ENCODE results near the gene SAAL1. TPM values are rescaled to one million over a fixed set of nuclear protein-coding genes. Genes with fewer than 3 reads are reported as not detected.

The SAAL1 gene
- total RNA-seq, 2 experiments from 2014 or later = 31.4 to 32.2 TPM

DNA sequence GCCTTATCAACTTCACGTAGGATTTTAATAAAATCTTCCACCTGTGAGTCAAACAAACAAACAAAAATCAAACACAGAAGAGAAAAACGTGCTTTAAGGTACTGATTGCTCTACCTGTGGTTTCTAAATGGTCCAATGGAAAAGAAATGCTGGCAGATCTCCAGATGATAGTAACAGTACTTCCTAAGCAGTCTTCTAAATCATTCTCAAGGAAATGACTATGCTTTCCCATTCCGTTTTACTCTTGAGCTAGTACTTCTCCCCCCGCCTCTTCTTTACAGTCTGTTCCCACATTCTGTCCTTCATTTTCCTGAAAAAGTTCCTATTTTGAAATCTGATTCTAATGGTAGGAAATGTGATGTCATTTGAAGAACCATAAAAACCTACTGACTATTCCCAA is 25.4 kb downstream of the SAAL1 start:
- Mint-ChIP-seq H3K9me3 (ENCODE audit: insufficient read depth) (no peaks in the 10 kb centered on the region), H3K4me3 (no peak overlapping the region), H3K4me1 (ENCODE audit: low read depth) (no peaks in the 10 kb centered on the region), H3K36me3 (ENCODE audit: low read depth) (peaks cover 35% of the 10 kb centered on the region), H3K27me3 (ENCODE audit: low read depth) (no peaks in the 10 kb centered on the region), H3K27ac (no peak overlapping the region)
- ChIA-PET CTCF (interaction anchor here (0.8 to 1.6 kb wide), 2 partner anchors 9 to 26 kb away, joined by 3 to 4 read pairs; no protein-coding TSS in a partner anchor), POLR2A (no interaction called here)
- DNase-seq = no peak
- no peak for ATAC-seq

DNA sequence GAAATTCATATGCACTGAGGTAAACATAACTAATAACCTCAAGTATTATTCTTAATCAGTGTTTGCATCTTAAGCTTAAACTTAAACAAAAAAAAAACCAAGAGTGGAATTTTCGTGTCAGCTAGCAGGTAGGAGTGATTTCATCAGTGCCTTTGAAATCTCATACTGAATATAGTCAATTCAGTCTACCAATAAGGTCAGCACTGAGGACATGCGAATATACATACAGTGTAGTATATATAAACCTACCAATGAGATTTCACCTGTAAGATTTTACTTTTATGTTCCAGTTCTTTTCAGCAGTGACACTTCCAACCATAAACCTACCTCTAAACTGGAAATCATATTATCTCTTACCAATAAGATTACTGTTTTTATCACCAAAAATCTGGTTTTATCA is 27.0 kb downstream of the SAAL1 start:
- Mint-ChIP-seq H3K4me3 (no peak overlapping the region), H3K27ac (no peak overlapping the region), H3K4me1 (ENCODE audit: low read depth) (peaks cover 3% of the 10 kb centered on the region), H3K36me3 (ENCODE audit: low read depth) (peaks cover 37% of the 10 kb centered on the region), H3K27me3 (ENCODE audit: low read depth) (no peaks in the 10 kb centered on the region), H3K9me3 (ENCODE audit: insufficient read depth) (no peaks in the 10 kb centered on the region)
- ATAC-seq (no peak), DNase-seq (no peak)
- CTCF ChIA-PET = no interaction called here
- POLR2A ChIA-PET = no interaction called here

DNA sequence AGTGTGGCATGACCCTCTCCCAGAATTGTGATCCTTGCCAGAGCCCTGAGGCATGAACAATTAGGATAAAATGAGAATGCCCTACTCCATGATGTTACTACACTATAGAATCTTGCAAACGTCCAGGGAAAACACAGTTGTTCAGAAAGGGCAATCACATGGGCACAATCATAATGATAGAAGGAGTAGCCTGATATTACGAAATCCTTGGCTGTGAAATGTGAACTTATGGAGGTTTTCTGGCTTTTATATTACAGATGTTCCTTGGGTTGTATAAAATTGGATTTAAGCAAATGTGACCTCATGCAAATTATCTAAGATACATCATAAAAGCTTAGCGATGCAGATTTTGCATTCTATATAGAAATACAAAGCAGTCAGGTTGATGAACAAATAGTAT is 30.4 kb downstream of the SAAL1 start:
- no peak for ATAC-seq
- CTCF ChIA-PET = no interaction called here
- Mint-ChIP-seq H3K27ac (no peak overlapping the region), H3K9me3 (ENCODE audit: insufficient read depth) (no peaks in the 10 kb centered on the region), H3K4me3 (no peak overlapping the region), H3K36me3 (ENCODE audit: low read depth) (peaks cover 19% of the 10 kb centered on the region), H3K4me1 (ENCODE audit: low read depth) (peaks cover 3% of the 10 kb centered on the region), H3K27me3 (ENCODE audit: low read depth) (no peaks in the 10 kb centered on the region)
- POLR2A ChIA-PET = no interaction called here
- no peak for DNase-seq

DNA sequence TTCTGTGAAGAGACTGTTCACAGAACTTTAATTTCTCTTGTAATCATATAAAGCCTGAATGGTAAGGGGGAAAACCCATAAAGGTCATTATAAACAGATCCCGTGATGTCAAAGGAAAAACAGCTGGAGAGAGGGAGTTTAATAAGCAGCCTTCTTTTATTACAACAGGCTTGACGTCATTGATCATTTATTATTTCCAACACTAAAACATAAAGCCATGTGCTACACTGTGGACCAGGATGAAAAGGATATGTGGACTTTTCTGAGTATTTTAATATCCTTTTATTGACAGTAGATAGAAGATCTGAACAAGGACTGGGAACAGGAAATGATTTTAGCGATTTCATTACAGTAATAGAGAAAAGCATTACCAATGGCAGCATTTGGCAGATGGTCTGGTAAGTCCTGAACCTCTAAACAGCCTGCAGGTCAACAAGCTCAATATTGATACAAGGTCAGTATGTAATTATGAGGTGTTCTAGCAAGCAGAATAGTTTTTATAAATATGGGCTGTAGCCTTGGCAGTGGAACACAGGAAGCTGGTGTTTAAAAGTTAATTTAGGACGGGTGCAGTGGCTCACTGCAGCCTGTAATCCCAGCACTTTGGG is 34.7 kb downstream of the SAAL1 start:
- Mint-ChIP-seq H3K4me3 (no peak overlapping the region), H3K27me3 (ENCODE audit: low read depth) (no peaks in the 10 kb centered on the region), H3K36me3 (ENCODE audit: low read depth) (peaks cover 9% of the 10 kb centered on the region), H3K9me3 (ENCODE audit: insufficient read depth) (no peaks in the 10 kb centered on the region), H3K4me1 (ENCODE audit: low read depth) (peaks cover 3% of the 10 kb centered on the region), H3K27ac (no peak overlapping the region)
- POLR2A ChIA-PET = no interaction called here
- CTCF ChIA-PET = interaction anchor here (1.1 kb wide), 1 partner anchor 9 kb away, joined by 3 read pairs; no protein-coding TSS in a partner anchor
- DNase-seq = no peak
- no peak for ATAC-seq

DNA sequence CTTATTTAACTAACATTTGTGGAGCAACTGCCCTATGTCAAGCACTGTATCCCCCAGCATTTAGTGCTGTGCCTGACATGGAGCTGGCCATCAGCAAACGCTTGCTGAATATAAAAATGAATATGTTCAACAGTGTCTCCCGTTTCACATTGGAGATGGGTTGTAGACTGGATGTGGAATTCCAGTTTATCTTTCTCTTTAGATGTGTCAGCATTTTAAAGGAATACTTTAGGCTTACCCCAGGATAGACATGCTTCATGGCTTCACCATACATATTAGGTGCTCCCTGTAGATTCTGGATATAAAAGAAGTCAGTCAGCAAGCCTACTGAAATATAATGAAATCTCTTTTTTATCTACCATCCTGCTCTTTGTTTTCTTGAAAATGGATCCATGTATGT is 38.5 kb downstream of the SAAL1 start:
- Mint-ChIP-seq H3K4me3 (no peak overlapping the region), H3K9me3 (ENCODE audit: insufficient read depth) (no peaks in the 10 kb centered on the region), H3K27me3 (ENCODE audit: low read depth) (no peaks in the 10 kb centered on the region), H3K4me1 (ENCODE audit: low read depth) (no peaks in the 10 kb centered on the region), H3K36me3 (ENCODE audit: low read depth) (no peaks in the 10 kb centered on the region), H3K27ac (no peak overlapping the region)
- ChIA-PET CTCF (no interaction called here), POLR2A (no interaction called here)
- ATAC-seq (no peak), DNase-seq (no peak)

DNA sequence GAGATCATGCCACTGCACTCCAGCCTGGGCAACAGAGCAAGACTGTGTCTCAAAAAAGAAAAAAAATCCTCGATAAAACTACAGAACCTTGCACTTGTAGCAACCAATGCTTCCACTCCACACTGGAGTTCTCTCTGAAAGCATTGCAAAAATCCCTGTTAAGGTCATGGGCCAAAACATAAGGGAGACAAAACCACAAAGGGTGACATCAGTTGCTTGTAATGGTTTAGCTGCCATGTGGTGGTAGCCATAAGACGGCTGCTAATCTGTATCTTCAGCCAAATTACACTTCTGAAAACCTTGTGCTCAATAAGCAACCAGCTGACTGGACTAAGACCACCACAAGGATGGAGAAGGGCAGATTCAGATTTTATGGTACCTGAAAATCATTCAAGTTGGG is 39.3 kb downstream of the SAAL1 start:
- Mint-ChIP-seq H3K4me3 (no peak overlapping the region), H3K27me3 (ENCODE audit: low read depth) (no peaks in the 10 kb centered on the region), H3K9me3 (ENCODE audit: insufficient read depth) (no peaks in the 10 kb centered on the region), H3K4me1 (ENCODE audit: low read depth) (no peaks in the 10 kb centered on the region), H3K36me3 (ENCODE audit: low read depth) (no peaks in the 10 kb centered on the region), H3K27ac (no peak overlapping the region)
- DNase-seq = no peak
- ChIA-PET POLR2A (no interaction called here), CTCF (interaction anchor here (0.5 kb wide), 1 partner anchor 79 kb away, joined by 3 read pairs; no protein-coding TSS in a partner anchor)
- no peak for ATAC-seq

DNA sequence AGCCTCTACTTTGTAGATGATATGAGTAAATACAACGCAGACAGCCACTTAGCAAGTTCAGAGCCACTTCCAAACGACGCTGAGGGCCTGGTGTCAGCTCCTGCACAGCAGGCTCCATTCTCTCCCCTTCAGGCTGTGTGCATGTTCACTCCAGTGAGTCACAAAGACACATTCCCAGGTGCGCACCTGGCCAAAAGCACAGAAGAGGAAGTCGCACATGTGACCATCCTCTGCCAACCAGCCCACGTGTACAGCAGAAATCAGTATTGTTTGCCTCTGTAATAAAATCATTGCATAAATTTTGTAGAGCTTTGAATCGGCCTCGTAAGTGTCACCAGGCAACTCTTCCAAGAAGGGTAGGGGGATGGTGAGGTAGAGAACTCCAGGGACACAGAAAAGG is 40.3 kb downstream of the SAAL1 start:
- CTCF ChIA-PET = no interaction called here
- Mint-ChIP-seq H3K4me3 (no peak overlapping the region), H3K4me1 (ENCODE audit: low read depth) (no peaks in the 10 kb centered on the region), H3K27ac (no peak overlapping the region), H3K27me3 (ENCODE audit: low read depth) (no peaks in the 10 kb centered on the region), H3K9me3 (ENCODE audit: insufficient read depth) (no peaks in the 10 kb centered on the region), H3K36me3 (ENCODE audit: low read depth) (no peaks in the 10 kb centered on the region)
- no peak for ATAC-seq
- no peak for DNase-seq
- POLR2A ChIA-PET = no interaction called here

DNA sequence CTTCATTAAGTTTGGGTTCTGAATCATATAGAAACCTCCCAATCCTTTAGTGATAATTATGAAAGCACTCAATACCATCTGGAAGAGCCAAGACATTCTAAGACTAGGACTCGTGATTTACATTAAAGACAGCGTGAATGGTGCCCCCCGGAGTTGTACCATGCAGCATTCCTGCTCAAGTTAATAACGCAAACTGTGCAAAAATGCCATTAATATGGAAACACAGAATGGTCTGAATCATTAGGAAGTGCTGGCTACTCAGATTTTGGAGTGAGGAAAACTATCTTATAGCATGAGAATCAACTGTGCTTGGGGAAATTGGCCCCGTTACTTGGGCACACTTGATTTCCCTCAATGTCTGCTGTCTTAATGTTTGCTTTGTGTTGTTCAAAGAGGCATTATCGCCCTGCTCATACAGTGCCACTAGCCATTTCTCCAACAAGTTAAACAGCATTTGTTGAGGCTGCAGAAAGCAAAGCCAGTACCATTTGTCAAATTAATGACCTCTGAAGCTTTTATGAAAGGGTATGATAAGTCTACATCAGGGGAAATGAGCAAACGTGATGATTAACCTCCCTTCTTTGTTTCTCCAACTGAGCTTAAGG is 41.3 kb downstream of the SAAL1 start:
- H3K27me3 Mint-ChIP-seq (ENCODE audit: low read depth) = no peaks in the 10 kb centered on the region
- ChIA-PET POLR2A (no interaction called here), CTCF (no interaction called here)
- H3K36me3 Mint-ChIP-seq (ENCODE audit: low read depth) = no peaks in the 10 kb centered on the region
- H3K4me1 Mint-ChIP-seq (ENCODE audit: low read depth) = no peaks in the 10 kb centered on the region
- no peaks in the 10 kb centered on the region for H3K9me3 Mint-ChIP-seq (ENCODE audit: insufficient read depth)
- no peak for DNase-seq
- ATAC-seq = no peak
- H3K4me3 Mint-ChIP-seq = no peak overlapping the region
- no peak overlapping the region for H3K27ac Mint-ChIP-seq

DNA sequence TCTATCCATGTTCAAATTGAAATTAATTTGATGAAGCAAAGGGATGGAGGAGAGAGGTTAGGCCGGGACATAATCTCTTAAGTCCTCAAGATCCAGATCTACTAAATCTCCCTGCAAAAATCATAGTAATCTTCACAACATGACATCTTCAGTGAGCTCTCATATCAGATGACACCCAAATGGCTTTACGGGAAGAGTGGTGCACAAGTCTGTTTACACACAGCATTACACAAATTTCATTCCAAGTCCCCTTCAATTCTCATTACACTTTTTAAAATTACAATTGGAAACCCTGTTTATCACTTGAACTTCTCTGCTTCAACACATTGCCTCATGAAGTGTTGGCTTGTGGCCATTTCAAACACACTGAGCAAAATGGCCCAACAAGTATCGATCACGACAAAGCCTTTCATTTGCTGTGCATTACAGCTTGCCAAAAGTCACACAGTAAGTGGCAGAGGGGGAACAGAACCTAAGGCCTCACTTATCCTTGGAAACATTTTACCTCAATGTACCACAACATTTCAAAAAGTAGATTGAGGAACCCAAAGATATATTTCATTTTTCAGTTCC is 41.9 kb downstream of the SAAL1 start:
- ChIA-PET CTCF (no interaction called here), POLR2A (no interaction called here)
- no peak overlapping the region for H3K27ac Mint-ChIP-seq
- no peaks in the 10 kb centered on the region for H3K9me3 Mint-ChIP-seq (ENCODE audit: insufficient read depth)
- H3K36me3 Mint-ChIP-seq (ENCODE audit: low read depth) = no peaks in the 10 kb centered on the region
- ATAC-seq (no peak), DNase-seq (no peak)
- H3K27me3 Mint-ChIP-seq (ENCODE audit: low read depth) = no peaks in the 10 kb centered on the region
- H3K4me3 Mint-ChIP-seq = no peak overlapping the region
- no peaks in the 10 kb centered on the region for H3K4me1 Mint-ChIP-seq (ENCODE audit: low read depth)

DNA sequence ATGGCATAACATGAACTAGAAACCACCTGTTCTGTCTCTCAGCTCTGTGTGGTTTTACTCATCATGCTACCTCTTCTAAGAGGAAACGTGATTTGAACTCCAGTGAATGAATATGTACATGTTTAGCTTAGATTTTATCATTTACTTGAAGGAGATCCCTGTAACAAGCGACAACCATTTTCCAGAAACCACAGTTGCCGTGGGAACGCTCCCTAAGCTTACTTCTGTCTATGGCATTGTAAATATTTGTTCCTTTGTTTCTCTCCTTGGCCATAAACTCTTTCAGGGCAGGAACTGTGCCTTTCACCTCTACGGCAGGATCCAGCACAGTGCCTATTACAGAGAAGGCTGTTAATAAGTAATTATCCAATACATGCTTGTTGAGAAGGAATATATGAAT is 42.8 kb downstream of the SAAL1 start:
- POLR2A ChIA-PET = no interaction called here
- ATAC-seq (no peak), DNase-seq (no peak)
- Mint-ChIP-seq H3K4me3 (no peak overlapping the region), H3K36me3 (ENCODE audit: low read depth) (no peaks in the 10 kb centered on the region), H3K4me1 (ENCODE audit: low read depth) (no peaks in the 10 kb centered on the region), H3K27me3 (ENCODE audit: low read depth) (no peaks in the 10 kb centered on the region), H3K9me3 (ENCODE audit: insufficient read depth) (no peaks in the 10 kb centered on the region), H3K27ac (no peak overlapping the region)
- CTCF ChIA-PET = no interaction called here

DNA sequence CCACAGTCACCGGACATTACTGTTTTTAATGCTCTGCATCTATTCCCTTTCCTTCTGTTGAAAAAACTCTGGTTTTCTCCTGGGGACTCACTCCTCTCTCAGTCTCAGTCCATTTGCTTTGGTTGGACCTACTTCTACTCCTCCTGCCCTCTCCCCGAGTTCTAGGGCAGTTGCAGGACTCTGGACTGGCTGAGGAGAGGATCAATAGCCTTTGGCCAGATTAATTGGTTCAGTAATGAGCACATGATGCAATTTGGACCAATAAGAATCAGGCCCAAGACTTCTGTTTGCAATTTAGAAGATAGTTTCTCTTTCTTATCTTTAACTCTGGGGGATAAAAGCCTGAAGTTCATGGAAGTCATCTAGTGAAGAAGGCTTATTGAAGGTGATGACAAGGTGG is 44.5 kb downstream of the SAAL1 start:
- Mint-ChIP-seq H3K27ac (no peak overlapping the region), H3K4me1 (ENCODE audit: low read depth) (no peaks in the 10 kb centered on the region), H3K27me3 (ENCODE audit: low read depth) (no peaks in the 10 kb centered on the region), H3K36me3 (ENCODE audit: low read depth) (no peaks in the 10 kb centered on the region), H3K4me3 (no peak overlapping the region), H3K9me3 (ENCODE audit: insufficient read depth) (no peaks in the 10 kb centered on the region)
- ATAC-seq = no peak
- no peak for DNase-seq
- ChIA-PET CTCF (no interaction called here), POLR2A (no interaction called here)

DNA sequence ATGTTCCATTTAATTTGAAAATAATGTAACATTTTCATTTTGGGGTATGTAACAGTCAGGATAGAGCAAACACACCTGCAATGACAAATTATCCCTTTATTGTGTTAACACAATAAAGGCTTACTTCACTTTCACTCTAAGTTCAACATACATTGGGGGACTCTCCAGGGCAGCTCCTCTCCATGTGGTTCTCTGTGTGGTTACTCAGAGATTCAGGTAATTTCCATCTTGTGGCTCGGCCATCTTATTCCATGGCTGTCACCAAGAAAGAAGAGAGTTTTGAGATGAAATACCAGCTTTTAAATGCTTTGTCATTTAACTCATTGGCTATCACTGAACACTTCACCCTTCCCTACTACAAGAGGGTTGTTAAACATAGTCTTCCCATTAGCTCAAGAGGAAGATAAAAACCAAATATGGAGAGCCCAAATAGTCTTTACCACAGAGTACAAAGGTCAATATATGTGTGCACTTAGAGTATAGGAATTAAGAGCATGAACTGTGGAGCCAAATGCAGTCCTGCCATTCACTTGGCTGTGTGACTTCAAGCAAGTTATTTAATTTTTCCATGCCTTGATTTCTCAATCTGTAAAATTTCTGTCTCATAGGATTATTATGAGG is 49.2 kb downstream of the SAAL1 start:
- Mint-ChIP-seq H3K36me3 (ENCODE audit: low read depth) (no peaks in the 10 kb centered on the region), H3K27ac (no peak overlapping the region), H3K4me3 (no peak overlapping the region), H3K4me1 (ENCODE audit: low read depth) (no peaks in the 10 kb centered on the region), H3K9me3 (ENCODE audit: insufficient read depth) (no peaks in the 10 kb centered on the region), H3K27me3 (ENCODE audit: low read depth) (peaks cover 5% of the 10 kb centered on the region)
- no peak for DNase-seq
- ChIA-PET CTCF (no interaction called here), POLR2A (no interaction called here)
- no peak for ATAC-seq

Measured in activated CD8-positive, alpha-beta T cell treated with anti-CD3 and anti-CD28 coated beads, Interleukin-2, amount 10 ng/mL, durations not matched to agents 7 days and 5 days (primary cell).